Lower leg skin (tissue), 4 donors: ENCODE results near the gene SORCS2. TPM values are rescaled to one million over a fixed set of nuclear protein-coding genes. Genes with fewer than 3 reads are reported as not detected.

ENCODE experiments used
- DNase-seq, 2 donors: peaks; one replicate each; pipeline ENCODE4 v3.0.0-alpha.2; 2019; ENCODE audit warnings: low spot score in 2 of 2
- H3K4me3 ChIP-seq: fragments of 200-600 bp; sonication (generic); 2 replicates; pipeline ENCODE4 v1.5.1; 2017; ENCODE audit warnings: mild to moderate bottlenecking, low read depth; ENCODE audit not compliant: poor library complexity, severe bottlenecking
- POLR2A ChIP-seq, 2 donors: fragments of 450-650 bp; IDR thresholded peaks; one replicate each; pipeline ENCODE4 v1.6.1; 2016 to 2017; ENCODE audit warnings: antibody characterized with exemption in 2 of 2, mild to moderate bottlenecking in 1 of 2, moderate library complexity in 1 of 2
- WGBS, 2 donors: methylation state at CpG; one replicate each; pipeline ENCODE4 v1.1.5; 2018; 5-methylcytosine and 5-hydroxymethylcytosine counted together
- intact Hi-C: fragments of 100-400 bp; cut with DNase I; formaldehyde crosslinking; loops from one replicate; pipeline ENCODE4 v1.15.0; 2023; ENCODE audit warnings: low total_unique reads
- total RNA-seq, 4 donors: library from RNA; depleted of rRNA; stranded (reverse); fragments of >200 nt; gene quantifications; one replicate each; pipeline ENCODE4 v1.1.0, GENCODE V29; 2016
- TF ChIP-seq, protein P1 (sequence below), 3 donors: fragments of 450-650 bp; IDR thresholded peaks; one replicate each; pipeline ENCODE4 v1.5.1; 2016; ENCODE audit warnings: antibody characterized with exemption in 3 of 3, mild to moderate bottlenecking in 3 of 3, moderate library complexity in 2 of 3

The SORCS2 gene
- total RNA-seq, 4 donors from 2014 or later: 1.1 to 6.4 (median 1.5) TPM

- DNase-seq: no peak
- intact Hi-C loops: no loop called here
Measured at GRCh38 chr4:7704091-7704490, 511.8 kb downstream of the SORCS2 start.

DNA sequence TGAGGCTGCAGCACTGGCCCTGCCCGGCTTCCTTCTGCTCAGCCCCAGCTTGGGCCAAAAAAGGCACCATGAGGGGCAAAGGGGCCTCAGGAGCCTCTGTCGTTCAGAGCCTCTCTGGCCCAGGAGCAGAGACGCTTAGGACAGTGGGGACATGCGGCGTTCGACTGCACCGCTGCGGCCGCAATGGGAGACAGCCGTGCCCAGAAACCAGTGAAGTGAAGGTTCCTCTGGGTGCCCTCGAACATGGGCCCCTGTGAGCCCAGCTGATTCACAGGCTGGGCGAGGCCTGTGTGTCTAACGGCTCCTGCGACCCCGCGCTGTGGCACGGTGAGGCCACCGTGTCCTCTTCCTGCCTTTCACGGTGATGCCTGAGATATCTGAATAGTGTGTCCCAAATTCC lies 512.3 kb downstream of the SORCS2 start:
- 91 to 95% methylated on average over 14 to 19 of the region's 19 CpGs for WGBS, 2 donors
- no peak for DNase-seq
- H3K4me3 ChIP-seq: no peak overlapping the region
- TF ChIP-seq POLR2A (IDR thresholded peaks at IDR 0.05): no peak
- TF ChIP-seq, protein P1, sequence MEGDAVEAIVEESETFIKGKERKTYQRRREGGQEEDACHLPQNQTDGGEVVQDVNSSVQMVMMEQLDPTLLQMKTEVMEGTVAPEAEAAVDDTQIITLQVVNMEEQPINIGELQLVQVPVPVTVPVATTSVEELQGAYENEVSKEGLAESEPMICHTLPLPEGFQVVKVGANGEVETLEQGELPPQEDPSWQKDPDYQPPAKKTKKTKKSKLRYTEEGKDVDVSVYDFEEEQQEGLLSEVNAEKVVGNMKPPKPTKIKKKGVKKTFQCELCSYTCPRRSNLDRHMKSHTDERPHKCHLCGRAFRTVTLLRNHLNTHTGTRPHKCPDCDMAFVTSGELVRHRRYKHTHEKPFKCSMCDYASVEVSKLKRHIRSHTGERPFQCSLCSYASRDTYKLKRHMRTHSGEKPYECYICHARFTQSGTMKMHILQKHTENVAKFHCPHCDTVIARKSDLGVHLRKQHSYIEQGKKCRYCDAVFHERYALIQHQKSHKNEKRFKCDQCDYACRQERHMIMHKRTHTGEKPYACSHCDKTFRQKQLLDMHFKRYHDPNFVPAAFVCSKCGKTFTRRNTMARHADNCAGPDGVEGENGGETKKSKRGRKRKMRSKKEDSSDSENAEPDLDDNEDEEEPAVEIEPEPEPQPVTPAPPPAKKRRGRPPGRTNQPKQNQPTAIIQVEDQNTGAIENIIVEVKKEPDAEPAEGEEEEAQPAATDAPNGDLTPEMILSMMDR (IDR thresholded peaks at IDR 0.05): no peak
- intact Hi-C loops: no loop called here

More at GRCh38 chr4:7704091-7704490, 511.8 kb downstream of the SORCS2 start:
- H3K4me3 ChIP-seq: no peak overlapping the region
- WGBS, 2 donors: 96% methylated on average over 6 to 16 of the region's 16 CpGs
- TF ChIP-seq, protein P1 (IDR thresholded peaks at IDR 0.05): no peak
- no peak for TF ChIP-seq POLR2A (IDR thresholded peaks at IDR 0.05)

DNA sequence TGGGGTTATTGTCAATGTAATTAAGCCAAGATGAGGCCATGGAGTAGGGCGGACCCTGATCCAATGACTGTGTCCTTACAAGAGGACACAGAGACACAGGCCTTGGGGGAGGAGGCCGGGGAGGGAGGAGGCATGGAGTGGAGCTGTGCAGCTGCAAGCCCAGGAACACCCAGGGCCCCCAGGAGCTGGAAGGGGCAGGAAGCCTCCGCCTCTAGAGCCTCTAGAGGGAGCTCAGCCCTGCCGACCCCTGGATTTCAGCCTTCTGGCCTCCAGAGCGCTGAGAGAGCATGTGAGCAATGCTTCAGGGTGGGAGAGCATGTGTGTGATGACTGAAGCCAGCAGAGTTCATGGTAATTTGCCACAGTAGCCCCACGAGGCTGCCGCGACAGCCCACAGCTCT lies 512.7 kb downstream of the SORCS2 start:
- no peak for DNase-seq
- intact Hi-C loops: no loop called here
- WGBS, 2 donors: 61 to 72% methylated on average over 8 of the region's 8 CpGs

GRCh38 chr4:7705593-7705992 lies 513.3 kb downstream of the SORCS2 start:
- DNase-seq: no peak
- intact Hi-C loops: no loop called here
- WGBS, 2 donors: 37 to 45% methylated on average over 7 of the region's 7 CpGs
- TF ChIP-seq, protein P1 (IDR thresholded peaks at IDR 0.05): no peak
- TF ChIP-seq POLR2A (IDR thresholded peaks at IDR 0.05): no peak
- H3K4me3 ChIP-seq: no peak overlapping the region

More for the DNA sequence above, 512.7 kb downstream of the SORCS2 start:
- no peak for TF ChIP-seq POLR2A (IDR thresholded peaks at IDR 0.05)
- TF ChIP-seq, protein P1 (IDR thresholded peaks at IDR 0.05): no peak
- H3K4me3 ChIP-seq: no peak overlapping the region

- TF ChIP-seq, protein P1 (IDR thresholded peaks at IDR 0.05): no peak
- TF ChIP-seq POLR2A (IDR thresholded peaks at IDR 0.05): no peak
- whole genome bisulfite sequencing, 2 donors: 77 to 88% methylated on average over 17 of the region's 17 CpGs
- DNase-seq: no peak
- no peak overlapping the region for H3K4me3 ChIP-seq
- intact Hi-C loops: no loop called here
Measured at GRCh38 chr4:7708238-7708637, 515.9 kb downstream of the SORCS2 start.

DNA sequence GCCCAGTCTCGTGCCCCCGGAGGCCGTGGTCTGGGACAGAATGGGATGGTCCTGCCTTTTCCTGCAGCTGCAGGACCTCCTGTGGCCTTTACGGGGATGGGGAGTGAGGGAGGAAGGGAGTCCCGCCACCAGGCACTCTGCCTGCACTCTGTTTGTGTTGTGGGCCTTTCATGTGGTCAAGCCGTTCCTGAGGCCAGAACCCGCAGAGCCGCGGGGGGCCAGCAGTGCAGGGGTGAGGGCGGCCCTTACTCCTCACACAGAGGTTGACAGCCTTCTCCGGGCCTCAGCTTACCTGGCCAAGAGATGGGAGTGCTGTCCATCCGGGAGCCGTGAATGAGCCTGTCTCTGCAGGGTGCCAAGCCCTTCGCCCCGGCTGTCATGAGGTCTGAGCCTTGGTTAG lies 516.6 kb downstream of the SORCS2 start:
- no peak for TF ChIP-seq POLR2A (IDR thresholded peaks at IDR 0.05)
- TF ChIP-seq, protein P1 (IDR thresholded peaks at IDR 0.05): no peak
- 57 to 68% methylated on average over 12 to 13 of the region's 15 CpGs for WGBS, 2 donors
- no peak overlapping the region for H3K4me3 ChIP-seq
- intact Hi-C loops: no loop called here
- no peak for DNase-seq
